ENCODE results near the gene CLCN2. TPM values are rescaled to one million over a fixed set of nuclear protein-coding genes. Genes with fewer than 3 reads are reported as not detected.
A peak's percentile ranks its signal among the peaks of the same experiment; 100 is the strongest.

CLCN2 gene
- total RNA-seq, 2 donors from 2014 or later = 7.5 to 12.2 TPM

DNA sequence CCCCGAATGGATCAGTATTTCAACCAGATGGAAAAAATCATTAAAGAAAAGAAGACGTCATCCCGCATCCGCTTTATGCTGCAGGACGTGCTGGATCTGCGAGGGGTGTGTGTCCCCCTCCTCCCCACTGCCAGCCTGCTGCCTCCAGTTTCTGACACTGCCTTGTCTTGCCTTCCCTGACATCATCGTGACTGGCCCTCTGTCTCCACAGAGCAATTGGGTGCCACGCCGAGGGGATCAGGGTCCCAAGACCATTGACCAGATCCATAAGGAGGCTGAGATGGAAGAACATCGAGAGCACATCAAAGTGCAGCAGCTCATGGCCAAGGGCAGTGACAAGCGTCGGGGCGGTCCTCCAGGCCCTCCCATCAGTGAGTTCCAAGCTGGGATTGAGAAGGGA, 36.1 kb downstream of the CLCN2 start:
- TF ChIP-seq CTCF (IDR thresholded peaks at IDR 0.05) (no peak), POLR2A (IDR thresholded peaks at IDR 0.05) (no peak)
- WGBS, 2 donors = 79 to 87% methylated on average over 11 to 12 of the region's 13 CpGs
- DNase-seq (no peak), ATAC-seq (no peak)
- H3K27ac ChIP-seq = no peak overlapping the region
- peaks cover 69 to 87% of the 10 kb centered on the region in 2 donors for H3K36me3 ChIP-seq (replicated peaks in 1 of 2; ENCODE audit: insufficient read depth in 1 of 2, low read depth in 2 of 2)
- H3K9me3 ChIP-seq = no peaks in the 10 kb centered on the region
- no peaks in the 10 kb centered on the region for H3K27me3 ChIP-seq
- H3K4me3 ChIP-seq = no peak overlapping the region
- H3K4me1 ChIP-seq = peaks cover 23% of the 10 kb centered on the region
- intact Hi-C loops (cut with DNase I) = no loop called here

DNA sequence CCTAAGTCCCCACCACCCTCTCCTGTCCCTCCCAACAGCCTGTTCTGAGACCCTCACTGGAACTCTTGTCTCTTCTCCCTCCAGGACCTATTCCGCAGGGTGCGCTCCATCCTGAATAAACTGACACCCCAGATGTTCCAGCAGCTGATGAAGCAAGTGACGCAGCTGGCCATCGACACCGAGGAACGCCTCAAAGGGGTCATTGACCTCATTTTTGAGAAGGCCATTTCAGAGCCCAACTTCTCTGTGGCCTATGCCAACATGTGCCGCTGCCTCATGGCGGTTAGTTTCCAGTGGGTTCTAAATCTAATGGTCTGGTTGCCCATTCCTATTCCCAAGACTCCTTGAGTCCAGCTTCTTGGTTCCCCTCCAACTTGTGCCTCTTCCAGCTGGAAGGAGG, 37.7 kb downstream of the CLCN2 start:
- Histone ChIP-seq H3K4me3 (no peak overlapping the region), H3K9me3 (no peaks in the 10 kb centered on the region), H3K27ac (no peak overlapping the region), H3K4me1 (peaks cover 38% of the 10 kb centered on the region), H3K36me3 (replicated peaks in 1 of 2; ENCODE audit: insufficient read depth in 1 of 2, low read depth in 2 of 2) (peaks cover 61 to 80% of the 10 kb centered on the region in 2 donors), H3K27me3 (no peaks in the 10 kb centered on the region)
- WGBS, 2 donors = 80 to 98% methylated on average over 4 to 8 of the region's 8 CpGs
- TF ChIP-seq POLR2A (IDR thresholded peaks at IDR 0.05) (no peak), CTCF (IDR thresholded peaks at IDR 0.05) (no peak)
- intact Hi-C loops (cut with DNase I) = no loop called here
- ATAC-seq (no peak), DNase-seq (no peak)

GRCh38 chr3:184322731-184323487, 38.5 kb downstream of the CLCN2 start:
- DNase-seq (peak in 2 of 4 donors; percentile 23 to 62), ATAC-seq (no peak)
- H3K4me1 ChIP-seq = peaks cover 45% of the 10 kb centered on the region
- H3K4me3 ChIP-seq = no peak overlapping the region
- H3K36me3 ChIP-seq (replicated peaks in 1 of 2; ENCODE audit: insufficient read depth in 1 of 2, low read depth in 2 of 2) = peaks cover 55 to 72% of the 10 kb centered on the region in 2 donors
- TF ChIP-seq CTCF (IDR thresholded peaks at IDR 0.05) (no peak), POLR2A (IDR thresholded peaks at IDR 0.05) (no peak)
- intact Hi-C loops (cut with DNase I) = no loop called here
- H3K27me3 ChIP-seq = no peaks in the 10 kb centered on the region
- H3K27ac ChIP-seq = peak overlapping the region in 2 of 4 donors; percentile 47 to 94
- 71 to 86% methylated on average over 20 of the region's 20 CpGs for WGBS, 2 donors
- H3K9me3 ChIP-seq = no peaks in the 10 kb centered on the region

DNA sequence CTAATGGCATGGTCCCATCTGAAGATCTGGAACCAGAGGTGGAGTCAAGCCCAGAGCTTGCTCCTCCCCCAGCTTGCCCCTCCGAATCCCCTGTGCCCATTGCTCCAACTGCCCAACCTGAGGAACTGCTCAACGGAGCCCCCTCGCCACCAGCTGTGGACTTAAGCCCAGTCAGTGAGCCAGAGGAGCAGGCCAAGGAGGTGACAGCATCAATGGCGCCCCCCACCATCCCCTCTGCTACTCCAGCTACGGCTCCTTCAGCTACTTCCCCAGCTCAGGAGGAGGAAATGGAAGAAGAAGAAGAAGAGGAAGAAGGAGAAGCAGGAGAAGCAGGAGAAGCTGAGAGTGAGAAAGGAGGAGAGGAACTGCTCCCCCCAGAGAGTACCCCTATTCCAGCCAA, 39.7 kb downstream of the CLCN2 start:
- Histone ChIP-seq H3K27me3 (no peaks in the 10 kb centered on the region), H3K9me3 (no peaks in the 10 kb centered on the region), H3K4me1 (peaks cover 58% of the 10 kb centered on the region), H3K4me3 (no peak overlapping the region), H3K27ac (peak overlapping the region in 3 of 4 donors; percentile 41 to 94 (median 47)), H3K36me3 (replicated peaks in 1 of 2; ENCODE audit: insufficient read depth in 1 of 2, low read depth in 2 of 2) (peaks cover 43 to 59% of the 10 kb centered on the region in 2 donors)
- WGBS, 2 donors = 63 to 82% methylated on average over 5 of the region's 5 CpGs
- intact Hi-C loops (cut with DNase I) = no loop called here
- DNase-seq = no peak
- no peak for ATAC-seq
- TF ChIP-seq POLR2A (IDR thresholded peaks at IDR 0.05) (peak in 1 of 3 donors; percentile 10), CTCF (IDR thresholded peaks at IDR 0.05) (no peak)

DNA sequence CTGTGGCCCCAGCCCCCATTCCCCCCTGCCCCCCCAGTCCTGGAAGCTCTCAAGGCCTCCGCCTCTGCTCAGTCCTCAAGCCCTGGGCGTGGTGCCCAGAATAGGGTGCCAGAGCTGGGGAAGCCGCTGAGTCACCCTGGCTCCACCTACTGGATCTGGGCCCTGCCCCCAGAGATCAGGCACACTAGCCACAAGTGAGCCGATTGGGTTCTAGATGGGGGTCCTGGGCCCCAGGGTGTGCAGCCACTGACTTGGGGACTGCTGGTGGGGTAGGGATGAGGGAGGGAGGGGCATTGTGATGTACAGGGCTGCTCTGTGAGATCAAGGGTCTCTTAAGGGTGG, 41.3 kb downstream of the CLCN2 start:
- intact Hi-C loops (cut with DNase I) = no loop called here
- 0% methylated on average over 2 to 3 of the region's 4 CpGs for WGBS, 2 donors
- H3K36me3 ChIP-seq (replicated peaks in 1 of 2; ENCODE audit: insufficient read depth in 1 of 2, low read depth in 2 of 2) = peaks cover 27 to 43% of the 10 kb centered on the region in 2 donors
- TF ChIP-seq POLR2A (IDR thresholded peaks at IDR 0.05) (no peak), CTCF (IDR thresholded peaks at IDR 0.05) (no peak)
- peak; percentile 98 to 99 (median 98) for DNase-seq
- peak; percentile 92 for ATAC-seq
- H3K27me3 ChIP-seq = no peaks in the 10 kb centered on the region
- H3K9me3 ChIP-seq = no peaks in the 10 kb centered on the region
- no peak overlapping the region for H3K4me3 ChIP-seq
- H3K4me1 ChIP-seq = peaks cover 67% of the 10 kb centered on the region
- peak overlapping the region; percentile 86 to 98 (median 94) for H3K27ac ChIP-seq

Data from body of pancreas (tissue), 4 donors.